ENCODE results near the gene SHKBP1. TPM values are rescaled to one million over a fixed set of nuclear protein-coding genes. Genes with fewer than 3 reads are reported as not detected.

SHKBP1 gene
- total and polyA plus RNA-seq, 9 of the 15 experiments (the other 6 are each of a cell fraction or from before 2014, with no cell fraction given): 1.2 to 58.1 (median 22.3) TPM

DNA sequence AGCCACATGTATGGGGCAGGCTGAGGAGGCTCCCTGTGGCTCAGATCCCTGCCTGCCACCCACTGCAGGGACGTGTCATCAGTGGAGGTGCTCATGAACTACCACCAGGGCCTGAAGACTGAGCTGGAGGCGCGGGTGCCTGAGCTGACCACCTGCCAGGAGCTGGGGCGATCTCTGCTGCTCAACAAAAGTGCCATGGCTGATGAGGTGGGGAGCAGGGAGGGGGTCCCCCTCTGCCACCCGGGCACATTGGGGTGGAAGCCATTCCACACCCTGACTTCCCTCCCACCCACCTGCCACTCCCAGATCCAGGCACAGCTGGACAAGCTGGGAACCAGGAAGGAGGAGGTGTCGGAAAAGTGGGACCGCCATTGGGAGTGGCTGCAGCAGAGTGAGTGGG, 11.3 kb upstream of the SHKBP1 start (continued):
- TF ChIP-seq, protein P1, sequence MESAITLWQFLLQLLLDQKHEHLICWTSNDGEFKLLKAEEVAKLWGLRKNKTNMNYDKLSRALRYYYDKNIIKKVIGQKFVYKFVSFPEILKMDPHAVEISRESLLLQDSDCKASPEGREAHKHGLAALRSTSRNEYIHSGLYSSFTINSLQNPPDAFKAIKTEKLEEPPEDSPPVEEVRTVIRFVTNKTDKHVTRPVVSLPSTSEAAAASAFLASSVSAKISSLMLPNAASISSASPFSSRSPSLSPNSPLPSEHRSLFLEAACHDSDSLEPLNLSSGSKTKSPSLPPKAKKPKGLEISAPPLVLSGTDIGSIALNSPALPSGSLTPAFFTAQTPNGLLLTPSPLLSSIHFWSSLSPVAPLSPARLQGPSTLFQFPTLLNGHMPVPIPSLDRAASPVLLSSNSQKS (CRISPR knock-in tag; IDR thresholded peaks at IDR 0.05): no peak
- TF ChIP-seq CBX5 (IDR thresholded peaks at IDR 0.05; ENCODE audit: borderline replicate concordance, low read depth) (no peak), ETV5 (CRISPR knock-in tag; IDR thresholded peaks at IDR 0.05; ENCODE audit: low read depth) (no peak), FOXP1 (CRISPR knock-in tag; IDR thresholded peaks at IDR 0.05) (no peak), MAFF (IDR thresholded peaks at IDR 0.05; ENCODE audit: low read length) (no peak), ZNF707 (CRISPR knock-in tag; conservative IDR thresholded peaks at IDR 0.05) (no peak), ZSCAN29 (IDR thresholded peaks at IDR 0.05) (no peak), NCOA4 (IDR thresholded peaks at IDR 0.05; ENCODE audit: partially characterized antibody) (no peak), DPF2 (IDR thresholded peaks at IDR 0.05) (no peak), BRF1 (IDR thresholded peaks at IDR 0.05; ENCODE audit: borderline replicate concordance, extremely low read depth, insufficient read length) (no peak), GABPB1 (CRISPR knock-in tag; IDR thresholded peaks at IDR 0.05) (no peak)
- TF ChIP-seq, protein P2, sequence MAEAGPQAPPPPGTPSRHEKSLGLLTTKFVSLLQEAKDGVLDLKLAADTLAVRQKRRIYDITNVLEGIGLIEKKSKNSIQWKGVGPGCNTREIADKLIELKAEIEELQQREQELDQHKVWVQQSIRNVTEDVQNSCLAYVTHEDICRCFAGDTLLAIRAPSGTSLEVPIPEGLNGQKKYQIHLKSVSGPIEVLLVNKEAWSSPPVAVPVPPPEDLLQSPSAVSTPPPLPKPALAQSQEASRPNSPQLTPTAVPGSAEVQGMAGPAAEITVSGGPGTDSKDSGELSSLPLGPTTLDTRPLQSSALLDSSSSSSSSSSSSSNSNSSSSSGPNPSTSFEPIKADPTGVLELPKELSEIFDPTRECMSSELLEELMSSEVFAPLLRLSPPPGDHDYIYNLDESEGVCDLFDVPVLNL (CRISPR knock-in tag; IDR thresholded peaks at IDR 0.05; ENCODE audit: low read depth): no peak

All from K562 (cell line).